M059J (cell line): ENCODE results near the gene NPHP4. TPM values are rescaled to one million over a fixed set of nuclear protein-coding genes. Genes with fewer than 3 reads are reported as not detected.

Experiments used
- DNase-seq: peaks from one replicate; pipeline ENCODE4 v3.0.0-alpha.2; 2012; ENCODE audit warnings: low read depth
- total RNA-seq: library from RNA; depleted of rRNA; stranded (reverse); fragments of >200 nt; shearing (Covaris generic); gene quantifications from 2 replicates; pipeline ENCODE4 v1.2.3, GENCODE V29; 2014

NPHP4 gene
- total RNA-seq, 1 experiment from 2014 or later: 7.8 TPM

- DNase-seq: no peak
These were observed 2.4 kb downstream of the NPHP4 start for GRCh38 chr1:5989731-5990271.

GRCh38 chr1:5989286-5989605 is 3.0 kb downstream of the NPHP4 start:
- no peak for DNase-seq

- DNase-seq: no peak
These were observed 3.5 kb downstream of the NPHP4 start for GRCh38 chr1:5988596-5989285.

- no peak for DNase-seq
These were observed 6.2 kb downstream of the NPHP4 start for GRCh38 chr1:5986018-5986417.

- DNase-seq: no peak
These were observed 7.0 kb downstream of the NPHP4 start for GRCh38 chr1:5985250-5985649.

- DNase-seq: peak; percentile 71
These were observed 8.7 kb downstream of the NPHP4 start for GRCh38 chr1:5983361-5984103.

GRCh38 chr1:5982868-5983267 is 9.4 kb downstream of the NPHP4 start:
- no peak for DNase-seq

GRCh38 chr1:5982276-5982675 is 9.9 kb downstream of the NPHP4 start:
- no peak for DNase-seq

- no peak for DNase-seq
These were observed 11.2 kb downstream of the NPHP4 start for GRCh38 chr1:5981009-5981380.

- DNase-seq: no peak
These were observed 11.8 kb downstream of the NPHP4 start for GRCh38 chr1:5980314-5981008.

- no peak for DNase-seq
These were observed 12.5 kb downstream of the NPHP4 start for GRCh38 chr1:5979536-5980313.

- peak; percentile 28 for DNase-seq
These were observed 13.8 kb downstream of the NPHP4 start for GRCh38 chr1:5978452-5978851.

GRCh38 chr1:5977494-5978444 is 14.5 kb downstream of the NPHP4 start:
- no peak for DNase-seq

- no peak for DNase-seq
These were observed 15.3 kb downstream of the NPHP4 start for GRCh38 chr1:5976726-5977493.

- no peak for DNase-seq
These were observed 16.0 kb downstream of the NPHP4 start for GRCh38 chr1:5976231-5976630.

- peak; percentile 41 for DNase-seq
These were observed 16.9 kb downstream of the NPHP4 start for GRCh38 chr1:5975133-5975880.

GRCh38 chr1:5974631-5975030 is 17.6 kb downstream of the NPHP4 start:
- no peak for DNase-seq

GRCh38 chr1:5973771-5974170 is 18.5 kb downstream of the NPHP4 start:
- DNase-seq: no peak

GRCh38 chr1:5972198-5972520 is 20.1 kb downstream of the NPHP4 start:
- DNase-seq: no peak
